Thyroid gland (tissue), 4 donors: ENCODE measurements around the gene KIAA1549.

ENCODE experiments used
- CTCF ChIP-seq, 6 experiments: fragments of 200-600 bp in 3 of 6; fragments of 450-650 bp in 3 of 6; sonication (generic) in 3 of 6; IDR thresholded peaks; one replicate each; pipeline ENCODE4 v1.5.1; 2016 to 2019; ENCODE audit warnings: antibody characterized with exemption in 6 of 6, mild to moderate bottlenecking in 2 of 6, inconsistent platforms in 1 of 6, moderate library complexity in 1 of 6
- POLR2A ChIP-seq, 2 donors: fragments of 450-650 bp; IDR thresholded peaks; one replicate each; pipeline ENCODE4 v1.6.1; 2017; ENCODE audit warnings: antibody characterized with exemption in 2 of 2, mild to moderate bottlenecking in 2 of 2, moderate library complexity in 1 of 2

- TF ChIP-seq CTCF (IDR thresholded peaks at IDR 0.05), result no peak
- TF ChIP-seq POLR2A (IDR thresholded peaks at IDR 0.05), result no peak
Observed at GRCh38 chr7:138954545-138955475, 26.4 kb downstream of the KIAA1549 start.
